GM12864 (cell line): ENCODE measurements around the gene CYP4F8.
"Not testable (repeated sequence)": the region's sequence is repeated elsewhere in the genome, so short reads cannot be mapped to it uniquely, and the experiment has no call there.

ENCODE experiments used
- DNase-seq: peaks from one replicate; pipeline ENCODE4 v3.0.0-alpha.2; 2011; ENCODE audit warnings: low read depth
- H3K4me3 ChIP-seq: 2 replicates; pipeline ENCODE4 v1.5.1; 2011; ENCODE audit warnings: mild to moderate bottlenecking, low read depth, low read length, control low read depth
- CTCF ChIP-seq: IDR thresholded peaks from 2 replicates; pipeline ENCODE4 v1.5.1; 2011; ENCODE audit warnings: low read depth, mild to moderate bottlenecking, moderate library complexity, low read length, control low read depth, inconsistent platforms; ENCODE audit errors: missing control alignments

Gene CYP4F8

GRCh38 chr19:15595069-15595468 is 19.9 kb upstream of the CYP4F8 start:
- no peak for TF ChIP-seq CTCF
- no peak overlapping the region for H3K4me3 ChIP-seq
- DNase-seq: no peak

DNA sequence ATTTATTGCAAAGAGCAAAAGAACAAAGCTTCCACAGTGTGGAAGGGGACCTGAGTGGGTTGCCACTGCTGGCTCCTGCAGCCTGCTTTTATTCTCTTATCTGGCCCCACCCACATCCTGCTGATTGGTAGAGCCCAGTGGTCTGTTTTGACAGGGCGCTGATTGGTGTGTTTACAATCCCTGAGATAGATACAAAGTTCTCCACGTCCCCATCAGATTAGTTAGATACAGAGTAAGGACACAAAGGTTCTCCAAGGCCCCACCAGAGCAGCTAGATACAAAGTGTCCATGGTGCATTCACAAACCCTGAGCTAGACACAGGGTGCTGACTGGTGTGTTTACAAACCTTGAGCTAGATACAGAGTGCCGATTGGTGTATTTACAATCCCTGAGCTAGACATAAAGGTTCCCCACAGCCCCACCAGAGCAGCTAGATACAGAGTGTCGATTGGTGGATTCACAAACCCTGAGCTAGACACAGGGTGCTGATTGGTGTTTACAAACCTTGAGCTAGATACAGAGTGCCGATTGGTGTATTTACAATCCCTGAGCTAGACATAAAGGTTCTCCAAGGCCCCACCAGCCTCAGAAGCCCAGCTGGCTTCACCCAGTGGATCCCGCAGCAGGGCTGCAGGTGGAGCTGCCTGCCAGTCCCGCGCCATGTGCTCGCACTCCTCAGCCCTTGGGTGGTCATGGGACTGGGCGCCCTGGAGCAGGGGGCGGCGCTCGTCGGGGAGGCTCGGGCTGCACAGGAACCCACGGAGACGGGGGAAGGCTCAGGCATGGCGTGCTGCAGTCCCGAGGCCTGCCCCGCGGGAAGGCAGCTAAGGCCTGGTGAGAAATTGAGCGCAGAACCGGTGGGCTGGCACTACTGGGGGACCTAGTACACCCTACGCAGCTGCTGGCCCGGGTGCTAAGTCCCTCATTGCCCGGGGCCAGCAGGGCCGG is 6.8 kb upstream of the CYP4F8 start:
- H3K4me3 ChIP-seq, DNase-seq: not testable (repeated sequence)

GRCh38 chr19:15609261-15609660 is 5.8 kb upstream of the CYP4F8 start:
- no peak overlapping the region for H3K4me3 ChIP-seq
- TF ChIP-seq CTCF: no peak
- DNase-seq: no peak

DNA sequence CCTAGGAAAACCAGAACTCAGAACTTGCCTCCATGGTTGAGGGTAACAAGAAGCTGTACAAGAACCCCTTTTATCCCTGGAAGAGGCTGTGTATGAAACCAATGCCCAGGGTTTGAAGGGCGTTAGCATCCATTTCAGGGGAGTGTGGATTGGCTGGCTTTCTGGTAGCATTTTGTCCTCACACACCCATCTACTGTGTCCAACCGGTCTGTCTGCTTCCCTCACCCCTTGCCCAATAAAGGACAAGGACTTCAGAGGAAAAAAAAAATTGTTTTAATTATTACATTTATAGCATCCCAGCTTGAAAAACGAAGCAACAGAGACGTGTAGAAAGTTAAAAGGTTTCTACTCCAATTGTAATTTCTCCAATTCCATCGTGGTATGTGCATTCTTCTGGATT is 2.7 kb upstream of the CYP4F8 start:
- TF ChIP-seq CTCF: no peak
- no peak overlapping the region for H3K4me3 ChIP-seq
- no peak for DNase-seq

- no peak for TF ChIP-seq CTCF
These were observed 1.7 kb upstream of the CYP4F8 start for GRCh38 chr19:15613338-15613737.

DNA sequence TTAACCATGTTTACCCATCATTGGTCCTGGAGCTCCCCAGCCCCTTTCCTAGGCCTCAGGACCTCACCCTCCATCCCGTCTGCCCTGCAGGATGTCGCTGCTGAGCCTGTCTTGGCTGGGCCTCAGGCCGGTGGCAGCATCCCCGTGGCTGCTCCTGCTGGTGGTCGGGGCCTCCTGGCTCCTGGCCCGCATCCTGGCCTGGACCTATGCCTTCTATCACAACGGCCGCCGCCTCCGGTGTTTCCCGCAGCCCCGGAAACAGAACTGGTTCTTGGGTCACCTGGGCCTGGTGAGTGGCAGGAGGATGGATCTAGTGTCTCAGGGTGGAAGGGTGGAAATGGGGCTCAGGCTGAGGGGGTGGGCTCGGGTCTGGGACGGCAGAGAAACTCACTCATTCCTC is 508 bp downstream of the CYP4F8 start:
- TF ChIP-seq CTCF: no peak
- no peak for DNase-seq
- H3K4me3 ChIP-seq: no peak overlapping the region

More at GRCh38 chr19:15613338-15613737, 1.7 kb upstream of the CYP4F8 start:
- no peak for DNase-seq
- H3K4me3 ChIP-seq: no peak overlapping the region

- DNase-seq: no peak
- TF ChIP-seq CTCF: no peak
- H3K4me3 ChIP-seq: no peak overlapping the region
These were observed 1.2 kb downstream of the CYP4F8 start for GRCh38 chr19:15616183-15616582.
